ENCODE measurements around the gene ATXN1.

ATXN1 gene

GRCh38 chr6:16559071-16559470, 202.2 kb downstream of the ATXN1 start:
- ATAC-seq = no peak
- TF ChIP-seq TOX (CRISPR knock-in tag; IDR thresholded peaks at IDR 0.05; ENCODE audit: borderline replicate concordance) (no peak), TCF4 (CRISPR knock-in tag; IDR thresholded peaks at IDR 0.05; ENCODE audit: borderline replicate concordance) (no peak), ZNF8 (CRISPR knock-in tag; IDR thresholded peaks at IDR 0.05) (no peak), PATZ1 (CRISPR knock-in tag; IDR thresholded peaks at IDR 0.05; ENCODE audit: borderline replicate concordance) (no peak), POU6F1 (CRISPR knock-in tag; IDR thresholded peaks at IDR 0.05; ENCODE audit: borderline replicate concordance, low read depth) (no peak), CSRNP3 (CRISPR knock-in tag; IDR thresholded peaks at IDR 0.05) (no peak), SNAI2 (CRISPR knock-in tag; IDR thresholded peaks at IDR 0.05) (no peak), RARB (CRISPR knock-in tag; IDR thresholded peaks at IDR 0.05) (no peak), ARNTL (CRISPR knock-in tag; IDR thresholded peaks at IDR 0.05; ENCODE audit: borderline replicate concordance, low read depth) (no peak), ESRRG (CRISPR knock-in tag; IDR thresholded peaks at IDR 0.05) (no peak), ZFP3 (CRISPR knock-in tag; IDR thresholded peaks at IDR 0.05) (no peak), ISL1 (CRISPR knock-in tag; IDR thresholded peaks at IDR 0.05) (no peak), GLIS3 (CRISPR knock-in tag; IDR thresholded peaks at IDR 0.05) (no peak), ZFP30 (CRISPR knock-in tag; IDR thresholded peaks at IDR 0.05) (no peak), ZNF70 (CRISPR knock-in tag; IDR thresholded peaks at IDR 0.05) (no peak)

- ATAC-seq = no peak
- no peak for TF ChIP-seq BACH2 (CRISPR knock-in tag; IDR thresholded peaks at IDR 0.05; ENCODE audit: borderline replicate concordance)
- TF ChIP-seq ZNF70 (CRISPR knock-in tag; IDR thresholded peaks at IDR 0.05) = no peak
- TF ChIP-seq ZNF565 (CRISPR knock-in tag; conservative IDR thresholded peaks at IDR 0.05; ENCODE audit: low read depth) = no peak
- no peak for TF ChIP-seq CREB5 (CRISPR knock-in tag; IDR thresholded peaks at IDR 0.05; ENCODE audit: low read depth)
- no peak for TF ChIP-seq CSDC2 (CRISPR knock-in tag; IDR thresholded peaks at IDR 0.05)
- TF ChIP-seq ZNF8 (CRISPR knock-in tag; IDR thresholded peaks at IDR 0.05) = no peak
- TF ChIP-seq OSR1 (CRISPR knock-in tag; IDR thresholded peaks at IDR 0.05) = no peak
- no peak for TF ChIP-seq SNAI2 (CRISPR knock-in tag; IDR thresholded peaks at IDR 0.05)
- no peak for TF ChIP-seq TOX (CRISPR knock-in tag; IDR thresholded peaks at IDR 0.05; ENCODE audit: borderline replicate concordance)
- no peak for TF ChIP-seq ZFP3 (CRISPR knock-in tag; IDR thresholded peaks at IDR 0.05)
- TF ChIP-seq TSHZ2 (CRISPR knock-in tag; IDR thresholded peaks at IDR 0.05) = no peak
- TF ChIP-seq POU6F1 (CRISPR knock-in tag; IDR thresholded peaks at IDR 0.05; ENCODE audit: borderline replicate concordance, low read depth) = no peak
- TF ChIP-seq ESRRG (CRISPR knock-in tag; IDR thresholded peaks at IDR 0.05) = no peak
- TF ChIP-seq ZFP30 (CRISPR knock-in tag; IDR thresholded peaks at IDR 0.05) = no peak
- TF ChIP-seq PPARA (CRISPR knock-in tag; IDR thresholded peaks at IDR 0.05; ENCODE audit: borderline replicate concordance) = no peak
These were observed 205.7 kb downstream of the ATXN1 start for GRCh38 chr6:16555550-16555949.
